EL (cell line): ENCODE measurements around the gene SPON2.

ENCODE experiments used
- DNase-seq: peaks from one replicate; pipeline ENCODE4 v3.0.0-alpha.2; 2016

Gene SPON2

DNA sequence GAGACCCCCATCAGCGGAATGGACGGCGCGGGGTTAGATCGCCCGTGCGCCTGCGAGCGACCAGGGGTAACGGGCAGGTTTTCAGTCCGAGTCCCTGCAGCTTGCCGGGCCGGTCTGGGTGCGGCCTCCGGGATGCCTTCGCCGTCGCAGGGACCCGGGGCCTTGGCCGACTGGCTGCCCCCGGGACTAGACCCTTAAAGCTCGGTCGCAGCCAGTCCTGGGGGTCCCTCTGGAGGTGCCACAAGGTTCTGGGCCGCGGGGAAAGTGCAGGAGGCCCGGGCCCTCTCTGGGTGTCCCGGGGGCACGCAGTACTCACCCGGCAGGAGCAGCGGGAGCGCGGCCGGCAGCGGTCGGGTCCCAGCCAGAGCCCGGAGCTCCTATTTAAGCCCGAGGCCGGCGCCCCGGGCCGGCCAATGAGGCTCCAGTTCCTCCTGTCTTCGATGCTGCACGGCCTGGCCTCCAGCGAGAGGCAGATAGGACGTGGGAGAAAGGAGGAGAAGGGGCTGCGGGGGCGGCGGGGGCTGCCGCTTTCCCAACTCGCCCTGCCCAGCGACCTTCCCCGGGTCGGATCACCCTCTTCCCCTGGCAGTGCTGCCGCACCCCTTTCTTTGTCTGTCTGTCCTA lies at the start of gene SPON2:
TSS of gene SPON2 (minus strand) at position 356 of the 624 bp plus-strand sequence.
- no peak for DNase-seq

DNA sequence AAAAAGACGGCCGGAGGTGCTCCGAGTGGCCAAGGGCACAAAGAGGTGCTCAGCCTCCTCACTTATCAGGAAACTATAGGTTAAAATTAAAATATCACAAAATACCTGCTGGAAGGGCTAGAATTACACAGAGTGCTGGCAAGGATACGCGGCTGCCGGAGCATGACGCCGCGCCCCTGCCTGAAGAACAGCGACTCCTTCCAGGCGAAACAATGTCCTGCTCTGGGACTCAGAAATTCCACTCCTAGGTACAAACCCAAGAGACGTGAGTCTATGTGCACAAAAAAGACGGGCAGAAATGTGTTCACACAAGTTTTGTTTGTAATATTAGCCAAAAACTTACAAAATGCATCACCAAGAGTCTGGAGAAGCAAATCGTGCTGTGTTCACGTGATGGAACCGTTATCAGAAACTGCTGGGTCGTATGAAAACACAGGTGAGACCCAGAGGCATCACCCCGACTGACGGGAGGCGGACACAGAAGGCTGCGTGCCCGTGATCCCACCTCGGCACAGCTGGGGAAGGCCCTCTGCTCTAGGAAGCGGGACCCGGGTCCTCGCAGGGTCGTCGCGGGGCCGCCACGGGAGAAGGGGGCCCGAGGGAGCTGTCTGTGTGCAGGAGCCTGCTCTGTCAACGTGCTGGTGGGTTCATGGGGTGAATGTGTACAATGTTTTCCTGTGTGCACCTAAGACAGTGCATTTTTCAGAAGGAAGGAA lies 48.9 kb upstream of the SPON2 start:
- no peak for DNase-seq

DNA sequence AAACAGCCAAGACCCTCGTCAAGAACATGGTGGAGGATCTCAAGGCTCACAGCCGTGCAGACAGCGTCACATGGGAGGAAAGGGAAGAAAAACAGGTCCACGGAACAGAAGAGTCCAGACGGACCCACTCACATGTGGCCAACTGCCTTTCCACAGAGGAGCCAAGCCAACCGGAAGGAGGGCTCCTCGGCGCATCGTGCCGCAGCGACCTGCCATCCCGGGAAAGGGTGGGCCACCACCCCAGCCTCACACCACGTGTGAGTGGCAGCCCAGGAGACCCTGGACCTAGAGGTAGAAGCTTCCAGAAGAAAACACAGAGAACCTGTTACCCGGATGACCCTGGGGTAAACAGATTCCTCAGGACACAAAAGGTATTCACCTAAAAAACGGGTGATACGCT lies 48.2 kb upstream of the SPON2 start:
- no peak for DNase-seq

DNA sequence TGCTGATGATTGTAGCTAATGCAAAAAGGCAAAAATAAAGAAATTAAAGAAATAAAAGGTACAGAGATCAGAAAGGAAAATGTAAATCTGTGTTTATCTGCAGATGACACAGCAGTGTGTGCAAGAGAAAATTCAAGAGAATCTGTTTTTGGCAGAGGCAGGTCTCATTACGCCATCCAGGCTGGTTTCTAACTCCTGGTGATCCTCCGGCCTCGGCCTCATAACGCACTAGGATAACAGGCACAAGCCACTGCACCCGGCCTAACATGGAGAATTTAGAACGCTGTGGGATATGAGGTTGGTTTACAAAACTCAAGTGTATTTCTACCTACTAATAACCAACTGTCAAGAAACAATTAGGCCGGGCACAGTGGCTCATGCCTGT lies 47.2 kb upstream of the SPON2 start:
- DNase-seq: no peak

DNA sequence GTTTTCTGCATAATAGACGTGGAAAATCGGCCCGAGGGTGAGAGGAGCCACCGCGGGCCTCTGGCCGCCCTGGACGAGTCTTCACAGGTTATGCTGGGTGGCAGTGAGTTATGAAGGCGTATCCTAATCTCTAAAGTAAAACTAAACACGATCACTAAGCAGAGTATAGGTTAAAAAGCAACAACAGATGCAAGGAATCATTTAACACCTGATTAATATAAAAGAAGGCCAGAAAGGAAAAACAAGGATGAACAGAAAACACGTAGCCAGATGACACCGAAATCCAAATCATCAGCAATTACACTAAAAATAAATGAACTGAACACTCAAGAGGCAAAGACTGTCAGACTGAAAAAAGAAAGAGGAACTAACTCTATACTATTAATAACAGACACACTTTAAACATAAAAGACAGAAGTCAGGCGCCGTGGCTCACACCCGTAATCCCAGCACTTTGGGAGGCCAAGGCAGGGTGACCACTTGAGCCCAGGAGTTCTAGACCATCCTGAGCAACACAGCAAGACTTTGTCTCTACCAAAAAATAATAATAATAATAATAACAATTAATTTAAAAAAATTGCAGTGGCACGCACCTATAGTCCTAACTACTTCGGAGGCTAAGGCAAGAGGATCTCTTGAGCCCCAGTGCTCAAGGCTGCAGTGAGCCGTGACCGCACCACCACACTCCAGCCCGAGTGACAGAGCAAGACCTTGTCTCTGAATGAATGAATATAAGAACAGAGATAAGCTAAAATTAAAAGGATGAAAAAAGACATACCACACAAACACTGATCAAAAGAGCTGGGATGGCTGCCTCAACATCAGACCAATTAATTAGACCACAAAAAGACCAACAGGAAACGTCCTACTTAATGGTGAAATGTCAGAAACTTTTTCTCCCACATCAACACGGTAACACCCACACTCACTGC lies 46.5 kb upstream of the SPON2 start:
- DNase-seq: no peak

DNA sequence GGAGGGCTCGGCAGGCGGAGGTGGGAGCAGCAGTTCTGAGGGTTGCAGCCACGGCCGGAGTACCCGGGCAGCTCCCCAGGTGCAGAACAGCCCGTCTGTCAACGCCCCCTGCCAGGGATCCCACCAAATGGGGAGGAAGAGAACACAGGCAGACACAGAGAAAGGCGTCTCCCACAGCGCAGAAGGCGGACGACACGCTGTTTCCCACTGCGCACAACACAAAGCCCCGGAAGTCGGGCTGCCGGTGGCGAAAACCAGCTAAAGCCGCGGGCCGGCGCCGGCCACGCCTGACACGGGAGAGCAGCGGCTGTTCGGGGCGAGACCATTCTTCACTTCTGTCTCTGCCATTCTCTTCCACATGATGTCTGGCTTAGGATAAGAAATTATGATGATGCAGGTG lies 45.0 kb upstream of the SPON2 start:
- no peak for DNase-seq

DNA sequence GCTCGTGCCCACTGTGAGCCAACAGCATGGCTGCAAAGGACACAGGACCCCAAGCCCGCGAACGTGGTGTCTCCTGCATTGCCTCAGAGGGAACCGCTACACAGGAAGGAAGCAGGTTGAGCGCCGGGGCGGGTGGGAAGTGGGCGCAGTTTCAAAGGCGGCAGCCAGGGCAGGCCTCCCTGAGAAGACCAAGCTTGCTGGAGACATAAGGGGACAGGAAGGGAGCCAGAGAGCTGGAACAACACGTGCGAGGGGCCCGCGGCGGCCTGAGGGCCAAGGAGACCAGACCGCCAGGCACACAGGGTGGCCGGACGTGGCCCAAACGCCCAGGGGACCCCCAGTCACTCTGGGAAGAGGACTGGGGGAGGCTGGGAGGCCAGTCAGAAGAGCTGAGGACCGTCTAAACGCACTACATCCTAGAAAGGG lies 44.5 kb upstream of the SPON2 start:
- no peak for DNase-seq

DNA sequence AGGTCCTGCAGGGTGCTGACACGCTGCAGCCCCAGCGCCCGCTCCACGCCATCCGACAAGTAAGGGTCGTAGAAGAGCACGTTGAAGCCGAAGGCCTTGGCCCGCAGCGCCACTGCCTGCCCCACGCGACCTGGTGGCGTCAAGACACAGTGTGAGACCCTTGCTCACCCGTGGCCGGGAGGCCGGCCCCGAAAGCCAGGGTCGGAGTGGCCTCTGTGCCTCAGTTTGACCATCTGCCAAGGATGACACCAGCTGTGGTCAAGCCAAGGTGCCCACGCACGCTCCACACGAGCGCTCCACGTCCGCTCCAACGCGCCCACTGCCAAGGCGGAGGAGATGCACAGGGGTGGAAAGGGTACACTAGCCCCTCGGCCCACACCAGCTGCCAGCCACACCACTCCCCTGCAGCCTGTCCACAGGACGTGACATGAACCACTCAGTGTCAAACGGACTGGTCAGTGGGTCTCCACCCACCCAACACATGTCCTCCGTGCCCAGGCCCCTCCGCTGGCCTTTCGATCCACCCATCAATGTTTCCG lies 43.8 kb upstream of the SPON2 start:
- no peak for DNase-seq

DNA sequence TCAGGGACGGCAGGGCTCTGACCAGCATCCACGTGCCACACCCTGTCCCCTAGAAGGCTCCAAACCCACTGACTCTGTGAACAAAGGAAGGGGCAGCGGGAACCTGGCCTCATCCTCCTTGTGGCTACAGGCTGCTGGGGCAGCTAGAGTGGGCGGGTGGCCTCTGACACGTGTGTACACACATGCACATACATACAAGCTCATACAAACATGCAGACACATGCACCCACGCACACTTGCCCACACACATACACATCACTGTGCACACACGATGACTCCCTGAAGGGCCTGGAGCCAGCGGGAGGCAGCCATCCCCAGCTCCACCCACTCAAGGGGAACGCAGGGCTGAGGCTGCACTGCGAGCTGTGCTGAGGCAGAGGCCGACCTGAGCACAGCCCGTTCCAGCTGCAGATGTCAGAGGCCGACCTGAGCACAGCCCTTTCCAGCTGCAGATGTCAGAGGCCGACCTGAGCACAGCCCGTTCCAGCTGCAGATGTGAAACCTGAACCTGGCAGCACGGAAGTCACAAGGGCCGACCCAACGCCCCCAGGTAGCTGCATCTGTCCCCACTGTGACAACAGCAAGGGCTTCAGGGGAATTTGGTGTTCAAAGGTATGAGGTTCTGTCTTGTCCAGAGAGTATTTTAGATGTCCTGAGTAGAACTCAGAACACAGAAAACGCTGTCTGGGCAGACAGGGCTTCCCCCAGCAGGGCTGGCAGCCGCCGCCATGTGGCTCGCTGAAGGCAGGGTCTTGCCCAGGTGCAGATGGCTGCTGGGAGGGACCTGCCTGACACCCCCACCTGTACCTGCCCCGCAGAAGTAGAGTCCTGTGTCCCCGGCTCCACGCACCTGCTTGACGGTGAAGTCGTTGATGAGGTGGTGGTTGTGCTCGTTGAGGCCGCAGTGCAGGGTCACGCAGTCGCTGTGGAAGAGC lies 43.0 kb upstream of the SPON2 start:
- DNase-seq: no peak

DNA sequence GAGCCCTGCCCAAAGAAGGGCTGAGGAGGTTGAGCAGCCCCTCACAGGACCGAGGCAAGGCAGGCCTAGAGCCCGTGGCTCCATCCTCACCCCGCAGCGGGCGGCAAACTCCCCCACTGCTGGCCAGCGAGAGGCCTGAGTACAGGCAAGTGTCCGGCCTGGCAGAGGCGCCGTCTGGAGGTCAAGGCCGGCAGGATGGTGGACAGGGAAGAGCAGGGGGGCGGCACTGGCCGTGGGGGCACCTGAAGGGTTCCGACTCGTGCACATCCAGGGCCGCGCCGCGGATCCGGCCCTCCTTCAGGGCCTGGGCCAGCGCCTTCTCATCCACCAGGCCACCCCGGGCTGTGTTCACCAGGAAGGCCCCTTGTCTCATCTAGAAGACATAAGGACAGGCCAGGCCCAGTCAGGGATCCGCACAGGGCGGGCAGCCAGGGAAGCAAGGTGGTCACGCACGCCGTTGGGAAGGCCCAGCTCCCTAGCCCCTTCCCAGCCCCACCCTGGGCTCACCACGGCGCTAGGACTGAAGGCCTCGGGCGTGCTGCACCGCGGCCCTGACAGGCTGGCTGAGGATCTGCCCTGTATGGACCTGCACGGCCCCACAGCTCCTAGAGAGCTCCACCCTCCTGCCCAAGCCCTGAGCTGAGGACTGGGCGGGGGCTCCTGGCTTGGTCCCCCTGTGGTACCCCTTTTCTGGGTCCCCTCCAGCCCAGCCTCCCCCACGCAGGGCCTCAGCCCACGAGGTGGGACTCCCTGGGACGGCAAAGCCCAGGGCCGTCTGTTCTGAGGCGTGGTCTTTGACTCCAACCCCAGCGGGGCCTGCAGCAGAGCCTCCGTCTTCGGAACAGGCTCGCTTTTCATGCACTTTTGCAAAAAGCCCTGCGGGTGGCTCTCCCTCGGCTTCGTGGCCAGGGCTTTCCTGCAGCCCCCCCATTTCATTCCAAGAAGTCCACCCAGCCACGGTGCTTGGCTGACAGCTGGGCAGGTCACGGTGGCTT lies 42.0 kb upstream of the SPON2 start:
- no peak for DNase-seq

DNA sequence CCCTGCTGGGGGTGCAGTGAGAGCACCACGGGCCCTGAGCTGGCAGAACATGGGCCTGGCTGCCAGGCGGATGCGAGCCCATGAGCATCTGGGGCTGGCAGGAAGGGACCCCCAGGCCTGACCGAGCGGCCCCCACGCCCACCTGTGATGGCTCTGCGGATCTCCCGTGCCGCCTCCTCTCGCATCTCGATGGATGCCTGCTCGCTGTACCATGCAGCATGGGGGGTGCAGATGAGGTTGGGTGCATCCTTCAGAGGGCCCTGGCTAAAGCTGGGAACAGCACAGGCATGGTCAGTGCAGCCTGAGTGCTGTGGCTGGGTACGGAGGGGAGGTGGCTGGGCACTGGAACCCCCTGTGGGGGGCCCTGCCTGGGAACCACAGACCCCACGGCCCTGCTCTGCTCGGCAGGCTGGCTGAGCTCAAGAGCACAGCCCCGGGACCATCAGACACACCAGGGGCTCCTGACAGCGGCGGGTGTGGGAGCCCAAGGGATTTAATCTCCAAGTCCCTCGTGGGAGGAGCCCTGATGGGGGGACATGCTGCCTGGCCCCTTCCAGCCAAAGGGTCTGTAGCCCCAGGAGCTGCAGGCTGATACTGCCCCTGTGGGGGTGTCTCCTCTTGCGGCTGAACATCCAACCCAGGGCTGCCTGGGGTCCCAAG lies 41.1 kb upstream of the SPON2 start:
- no peak for DNase-seq

DNA sequence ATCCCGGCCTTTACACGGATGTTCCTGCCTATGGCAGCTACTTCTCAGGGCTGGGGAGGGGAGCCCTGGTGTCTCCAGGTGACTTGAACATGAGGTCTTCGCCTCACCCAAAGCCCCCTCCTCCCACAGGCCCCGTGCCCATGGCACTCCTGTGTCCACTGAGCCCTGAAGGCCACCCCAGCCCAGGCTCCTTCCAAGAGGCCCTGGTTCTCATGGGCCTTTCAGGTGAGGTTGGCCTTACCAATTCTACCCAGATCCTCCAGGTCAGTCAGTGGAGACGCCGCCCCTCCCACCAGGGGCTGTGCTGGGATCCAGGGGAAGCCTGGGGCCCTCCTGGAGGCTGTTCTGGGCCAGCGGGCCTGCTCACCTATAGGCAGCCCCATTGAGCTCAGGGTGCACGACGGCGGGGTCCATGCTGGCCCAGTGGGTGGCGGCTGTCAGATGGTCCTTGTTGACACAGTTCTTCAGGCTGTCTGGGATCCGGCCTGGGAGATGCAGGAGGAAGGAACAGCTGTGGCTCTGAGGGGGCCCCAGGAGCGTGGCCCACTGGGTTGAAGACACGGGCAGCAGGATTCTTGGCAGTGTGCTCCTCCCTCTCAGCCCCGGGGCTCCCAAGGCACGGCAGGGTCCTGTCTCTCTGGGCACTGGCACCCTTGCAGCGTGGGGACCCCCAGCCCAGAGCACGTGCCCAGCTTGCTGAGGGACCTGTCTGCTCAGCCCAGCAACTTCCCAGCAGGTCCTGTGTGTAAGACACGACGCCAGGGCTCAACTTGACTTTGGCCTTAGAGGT lies 40.4 kb upstream of the SPON2 start:
- DNase-seq: no peak

DNA sequence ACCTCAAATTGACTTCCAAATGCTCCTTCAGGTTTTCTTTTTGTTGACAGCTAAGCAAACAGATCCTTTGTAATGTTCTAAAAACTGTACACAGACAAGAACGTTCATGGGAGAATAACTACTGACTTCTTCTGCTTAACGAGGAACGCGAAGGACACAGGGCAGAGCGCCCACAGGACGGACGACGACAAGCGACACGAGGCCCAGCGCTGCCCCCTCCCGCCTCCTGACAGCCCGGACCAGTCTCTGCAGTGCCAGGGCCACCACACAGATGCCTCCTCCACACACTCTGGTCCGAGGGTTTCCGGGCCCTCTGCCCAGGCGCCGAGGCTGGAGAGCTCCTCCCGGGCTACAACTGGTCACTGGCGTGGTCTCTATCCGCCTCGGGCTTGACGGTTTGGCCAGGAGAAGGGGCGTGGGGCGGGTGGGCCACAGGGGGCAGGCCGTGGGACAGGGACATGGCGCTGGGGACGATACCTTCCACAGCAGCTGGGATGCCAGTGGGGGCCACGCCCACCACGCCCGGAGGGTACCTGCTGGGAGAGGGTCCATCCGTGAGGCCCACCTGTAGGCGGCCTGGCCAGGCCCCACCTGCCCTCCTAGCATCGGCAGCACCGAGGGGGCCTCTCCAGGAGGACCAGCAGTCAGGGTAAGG lies 39.6 kb upstream of the SPON2 start:
- DNase-seq: no peak

DNA sequence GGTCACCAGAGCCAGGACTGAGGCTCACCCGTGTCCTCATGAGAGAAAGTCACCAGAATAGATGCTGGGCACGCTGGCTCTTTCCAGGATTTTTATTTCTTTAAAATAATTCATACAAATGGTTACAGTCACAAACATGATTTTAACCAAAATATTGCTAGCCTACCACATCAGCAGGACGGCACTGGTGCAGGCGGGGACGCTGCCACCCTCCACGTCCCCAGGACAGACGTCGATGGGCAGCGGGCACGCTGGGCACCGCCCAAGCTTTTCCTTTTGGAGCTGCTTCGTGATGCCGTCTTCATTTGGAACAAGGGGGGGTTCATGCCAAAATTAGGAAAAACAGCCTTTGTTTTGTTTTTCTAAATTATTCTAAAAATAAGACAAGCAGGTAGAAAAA lies 39.0 kb upstream of the SPON2 start:
- no peak for DNase-seq

DNA sequence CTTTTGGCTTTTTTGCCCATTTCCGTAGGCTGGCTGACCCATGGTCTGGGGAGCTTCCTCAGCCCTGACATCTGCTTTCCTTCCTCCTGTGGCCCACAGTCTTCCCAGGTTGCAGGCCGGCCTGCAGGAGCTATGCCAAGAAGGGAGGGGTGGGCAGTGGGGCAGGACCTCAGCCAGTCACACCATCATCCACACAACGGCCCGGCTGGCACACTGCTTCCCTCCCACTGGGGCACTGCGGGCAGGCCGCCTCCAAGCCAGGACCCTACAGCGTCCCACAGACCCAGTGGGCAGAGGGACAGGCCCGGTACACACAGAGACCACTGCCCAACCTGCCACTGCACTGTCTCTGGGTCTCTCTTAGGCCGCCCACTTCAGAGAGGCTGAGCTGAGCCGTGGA lies 38.6 kb upstream of the SPON2 start:
- DNase-seq: no peak

DNA sequence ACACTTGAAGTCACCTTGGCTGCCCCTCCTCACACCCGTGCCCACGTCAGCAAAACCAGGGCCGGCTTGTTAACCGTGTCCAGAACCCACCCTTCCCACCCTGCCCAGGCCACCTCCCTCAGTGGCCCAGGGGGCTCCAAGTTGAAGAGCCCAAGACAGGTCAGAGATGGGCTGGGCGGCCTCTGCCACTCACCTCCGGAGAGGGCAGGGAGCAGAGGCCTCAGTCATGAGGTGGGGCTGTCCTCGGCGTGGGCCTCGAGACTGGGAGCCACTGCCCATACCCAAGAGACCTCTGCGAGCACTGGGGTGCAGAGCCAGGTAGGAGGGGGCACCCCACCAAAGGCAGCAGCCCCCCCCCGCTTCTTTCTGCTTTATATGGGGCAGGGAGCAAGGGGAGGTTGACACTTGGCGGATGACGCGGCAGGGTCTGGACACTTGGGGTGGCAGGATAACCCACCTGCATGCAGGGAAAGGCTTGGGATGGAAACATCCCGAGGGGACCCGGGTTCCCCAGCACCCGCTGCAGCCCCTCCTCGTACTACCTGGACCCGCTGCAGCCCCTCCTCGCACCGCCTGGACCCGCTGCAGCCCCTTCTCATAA lies 38.0 kb upstream of the SPON2 start:
- DNase-seq: no peak

DNA sequence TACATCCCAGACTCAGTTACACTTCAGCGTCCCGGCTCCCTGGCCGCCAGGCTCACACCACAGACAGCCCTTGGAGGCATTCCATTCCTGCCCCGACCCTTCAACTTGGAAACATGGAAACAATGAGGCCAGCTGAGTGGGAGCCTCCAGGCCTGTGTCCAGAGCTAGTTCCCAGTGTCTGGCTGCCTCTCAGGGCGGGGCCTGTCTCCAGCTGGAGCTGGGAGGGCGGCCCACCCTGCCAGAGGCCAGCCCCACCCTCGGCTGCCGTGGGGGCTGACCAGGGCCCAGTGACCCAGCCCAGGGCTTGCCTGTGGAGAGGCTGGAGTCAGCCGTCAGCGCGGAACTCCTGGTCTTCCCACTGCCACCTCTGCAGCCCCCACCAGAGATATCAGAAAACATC lies 37.4 kb upstream of the SPON2 start:
- no peak for DNase-seq

DNA sequence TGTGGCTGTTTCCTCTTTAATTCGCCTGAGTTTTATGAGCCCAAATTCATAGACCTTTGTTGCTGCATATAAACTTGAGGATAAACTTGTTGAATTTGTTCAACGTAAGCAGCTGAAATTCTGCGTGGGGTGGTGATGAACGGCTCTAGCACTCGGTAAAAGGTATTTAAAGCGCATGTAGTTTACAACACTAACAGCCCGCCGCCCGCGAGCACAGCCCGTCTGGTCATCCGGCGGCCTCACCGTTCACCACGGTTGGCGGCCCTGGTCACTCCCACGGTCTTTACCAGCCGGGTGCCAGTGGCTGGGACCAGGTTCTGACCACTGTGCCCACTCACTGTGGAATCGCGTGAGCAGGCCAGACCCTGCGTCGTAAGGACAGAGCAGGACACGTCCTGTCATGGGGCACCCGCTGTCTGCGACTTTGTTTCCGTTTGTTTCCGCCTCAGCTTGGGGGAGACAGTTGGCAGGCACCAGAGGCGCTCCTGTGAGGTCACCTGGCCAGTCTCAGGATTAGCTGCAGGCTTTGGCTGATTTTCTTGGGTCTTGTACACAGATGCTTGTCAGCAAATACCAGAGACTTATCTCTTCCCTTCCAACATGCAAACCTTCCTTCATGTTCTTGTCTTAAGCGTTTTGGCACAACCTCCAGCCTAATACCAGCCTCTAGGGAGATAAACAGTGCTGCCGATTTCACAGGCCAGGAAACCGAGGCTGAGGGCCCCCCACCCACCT lies 36.8 kb upstream of the SPON2 start:
- no peak for DNase-seq
